DND-41 (cell line): ENCODE results near the gene VAMP4.

Source experiments
- ATAC-seq: fragments of 200-7000 bp; cut with Tn5 transposase; 3 replicates; pipeline ENCODE4 v1.9.1; 2021; ENCODE audit warnings: low read depth; ENCODE audit not compliant: insufficient read depth
- DNase-seq: peaks from one replicate; pipeline ENCODE4 v3.0.0-alpha.2; 2020
- H2AFZ ChIP-seq: 2 replicates; pipeline ENCODE4 v1.6.0; 2012; ENCODE audit warnings: low read depth, low read length
- H3K27ac ChIP-seq: 2 replicates; pipeline ENCODE4 v1.5.1; 2012; ENCODE audit warnings: low read length, inconsistent platforms
- H3K27me3 ChIP-seq: fragments of 200-600 bp; sonication (generic); 2 replicates; pipeline ENCODE4 v1.6.0; 2012; ENCODE audit warnings: low read length, mild to moderate bottlenecking, inconsistent platforms; ENCODE audit not compliant: insufficient read depth, poor library complexity
- H3K36me3 ChIP-seq: 2 replicates; pipeline ENCODE4 v1.5.1; 2012; ENCODE audit warnings: low read length, inconsistent platforms; ENCODE audit not compliant: insufficient read depth
- H3K4me1 ChIP-seq: 2 replicates; pipeline ENCODE4 v1.5.1; 2012; ENCODE audit warnings: mild to moderate bottlenecking, low read length; ENCODE audit not compliant: insufficient read depth
- H3K4me2 ChIP-seq: 2 replicates; pipeline ENCODE4 v1.6.0; 2012; ENCODE audit warnings: mild to moderate bottlenecking, moderate library complexity, low read length, inconsistent platforms; ENCODE audit not compliant: insufficient read depth
- H3K4me3 ChIP-seq, 2 experiments: fragments of 200-600 bp in 1 of 2; shearing (Covaris generic) in 1 of 2; 2 replicates each; pipeline ENCODE4 v1.5.1; 2012 to 2016; ENCODE audit warnings: inconsistent platforms in 2 of 2, low read length in 2 of 2, mild to moderate bottlenecking in 2 of 2, low read depth in 1 of 2, moderate library complexity in 1 of 2
- H3K79me2 ChIP-seq: 2 replicates; pipeline ENCODE4 v1.6.0; 2012; ENCODE audit warnings: low read length, inconsistent platforms; ENCODE audit not compliant: insufficient read depth
- H3K9ac ChIP-seq: 2 replicates; pipeline ENCODE4 v1.6.0; 2012; ENCODE audit warnings: low read depth, mild to moderate bottlenecking, inconsistent platforms, low read length, moderate library complexity
- H3K9me3 ChIP-seq: 2 replicates; pipeline ENCODE4 v1.5.1; 2012; ENCODE audit warnings: low read length, moderate library complexity, mild to moderate bottlenecking, inconsistent platforms; ENCODE audit not compliant: insufficient read depth, severe bottlenecking
- H4K20me1 ChIP-seq: 2 replicates; pipeline ENCODE4 v1.6.0; 2012; ENCODE audit warnings: low read length; ENCODE audit not compliant: insufficient read depth
- EZH2 ChIP-seq: IDR thresholded peaks from 3 replicates; pipeline ENCODE4 v1.6.1; 2012; ENCODE audit warnings: borderline replicate concordance, low read depth, mild to moderate bottlenecking, moderate library complexity, low read length, inconsistent platforms; ENCODE audit not compliant: severe bottlenecking
- TF ChIP-seq, protein P1 (sequence below): IDR thresholded peaks from 2 replicates; pipeline ENCODE4 v1.5.1; 2012; ENCODE audit warnings: borderline replicate concordance, low read length, moderate library complexity, mild to moderate bottlenecking; ENCODE audit not compliant: poor library complexity, severe bottlenecking; ENCODE audit errors: extremely low read depth

VAMP4 gene

DNA sequence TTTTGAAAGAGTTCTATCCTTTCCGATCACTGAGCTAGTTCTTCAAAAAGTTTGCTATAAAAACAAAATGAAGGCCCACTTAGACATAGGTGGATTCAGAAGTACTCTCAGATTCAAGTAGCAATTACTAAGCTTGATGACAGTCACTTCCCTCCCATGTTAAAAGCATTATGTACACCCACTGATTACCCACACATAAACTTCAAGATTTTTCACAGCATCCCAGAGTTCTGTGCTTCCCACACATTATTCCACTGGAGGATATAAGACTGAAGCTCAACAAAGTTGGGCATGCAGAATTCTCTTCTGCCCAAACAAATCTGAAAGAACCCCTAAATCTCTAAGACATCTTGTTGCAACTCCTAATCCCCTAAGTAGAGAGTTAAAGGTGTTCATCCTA, 29.5 kb downstream of the VAMP4 start:
- H3K4me3 ChIP-seq, result no peak overlapping the region
- ATAC-seq, result no peak
- no peaks in the 10 kb centered on the region for H4K20me1 ChIP-seq
- H3K9ac ChIP-seq, result no peak overlapping the region
- no peak overlapping the region for H3K27ac ChIP-seq
- TF ChIP-seq EZH2, result no peak
- TF ChIP-seq, protein P1, sequence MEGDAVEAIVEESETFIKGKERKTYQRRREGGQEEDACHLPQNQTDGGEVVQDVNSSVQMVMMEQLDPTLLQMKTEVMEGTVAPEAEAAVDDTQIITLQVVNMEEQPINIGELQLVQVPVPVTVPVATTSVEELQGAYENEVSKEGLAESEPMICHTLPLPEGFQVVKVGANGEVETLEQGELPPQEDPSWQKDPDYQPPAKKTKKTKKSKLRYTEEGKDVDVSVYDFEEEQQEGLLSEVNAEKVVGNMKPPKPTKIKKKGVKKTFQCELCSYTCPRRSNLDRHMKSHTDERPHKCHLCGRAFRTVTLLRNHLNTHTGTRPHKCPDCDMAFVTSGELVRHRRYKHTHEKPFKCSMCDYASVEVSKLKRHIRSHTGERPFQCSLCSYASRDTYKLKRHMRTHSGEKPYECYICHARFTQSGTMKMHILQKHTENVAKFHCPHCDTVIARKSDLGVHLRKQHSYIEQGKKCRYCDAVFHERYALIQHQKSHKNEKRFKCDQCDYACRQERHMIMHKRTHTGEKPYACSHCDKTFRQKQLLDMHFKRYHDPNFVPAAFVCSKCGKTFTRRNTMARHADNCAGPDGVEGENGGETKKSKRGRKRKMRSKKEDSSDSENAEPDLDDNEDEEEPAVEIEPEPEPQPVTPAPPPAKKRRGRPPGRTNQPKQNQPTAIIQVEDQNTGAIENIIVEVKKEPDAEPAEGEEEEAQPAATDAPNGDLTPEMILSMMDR, result no peak
- no peaks in the 10 kb centered on the region for H3K9me3 ChIP-seq
- peaks cover 23% of the 10 kb centered on the region for H3K36me3 ChIP-seq
- no peak overlapping the region for H3K4me2 ChIP-seq
- DNase-seq, result no peak
- H2AFZ ChIP-seq, result no peak overlapping the region
- no peaks in the 10 kb centered on the region for H3K27me3 ChIP-seq
- H3K79me2 ChIP-seq, result no peaks in the 10 kb centered on the region
- no peaks in the 10 kb centered on the region for H3K4me1 ChIP-seq

DNA sequence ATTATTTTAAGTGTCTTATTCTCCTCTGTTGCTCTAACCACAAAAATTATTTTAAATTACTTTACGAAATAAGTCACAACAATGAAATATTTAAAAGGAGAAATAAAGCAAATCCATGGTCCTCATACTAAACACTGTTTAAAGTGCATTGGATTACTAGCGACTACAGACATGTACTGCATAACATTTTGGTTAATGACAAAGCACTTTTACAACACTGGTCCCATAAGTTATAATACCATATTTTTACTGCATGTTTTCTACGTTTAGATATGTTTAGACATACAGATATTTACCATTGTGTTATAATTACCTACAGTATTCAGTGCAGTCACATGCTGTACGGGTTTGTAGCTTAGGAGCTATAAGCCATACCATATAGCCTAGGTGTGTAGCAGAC, 30.2 kb downstream of the VAMP4 start:
- Histone ChIP-seq H3K27ac (no peak overlapping the region), H3K36me3 (peaks cover 19% of the 10 kb centered on the region), H3K79me2 (no peaks in the 10 kb centered on the region), H3K27me3 (no peaks in the 10 kb centered on the region), H4K20me1 (no peaks in the 10 kb centered on the region), H3K4me3 (no peak overlapping the region), H3K4me1 (no peaks in the 10 kb centered on the region), H2AFZ (no peak overlapping the region), H3K9ac (no peak overlapping the region), H3K4me2 (no peak overlapping the region), H3K9me3 (no peaks in the 10 kb centered on the region)
- ATAC-seq, result no peak
- TF ChIP-seq, protein P1, result no peak
- TF ChIP-seq EZH2, result no peak
- no peak for DNase-seq

DNA sequence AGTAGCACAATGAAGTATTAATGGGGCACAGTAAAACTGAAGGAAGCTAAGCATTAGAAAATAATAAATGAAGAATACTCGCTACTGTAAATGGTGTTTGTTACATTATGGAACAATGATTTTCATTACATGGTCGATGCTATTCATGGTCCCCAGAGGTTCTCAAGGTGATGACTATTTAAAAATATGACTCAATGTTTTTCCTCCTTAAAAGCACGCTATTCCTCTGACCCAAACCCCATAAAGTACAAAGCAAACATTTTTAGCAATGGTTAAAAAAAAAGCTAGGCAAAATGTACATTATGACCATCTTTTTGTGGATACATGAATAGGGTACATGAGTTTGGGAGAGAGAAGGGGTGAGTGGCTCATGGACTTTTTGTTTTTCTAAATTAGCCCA, 34.3 kb downstream of the VAMP4 start:
- H3K27ac ChIP-seq, result no peak overlapping the region
- no peak overlapping the region for H3K4me2 ChIP-seq
- peaks cover 20% of the 10 kb centered on the region for H3K36me3 ChIP-seq
- no peak overlapping the region for H2AFZ ChIP-seq
- H3K4me1 ChIP-seq, result no peaks in the 10 kb centered on the region
- H4K20me1 ChIP-seq, result no peaks in the 10 kb centered on the region
- ATAC-seq (no peak), DNase-seq (no peak)
- TF ChIP-seq, protein P1, result no peak
- TF ChIP-seq EZH2, result no peak
- no peak overlapping the region for H3K4me3 ChIP-seq
- H3K9me3 ChIP-seq, result no peaks in the 10 kb centered on the region
- H3K27me3 ChIP-seq, result no peaks in the 10 kb centered on the region
- no peaks in the 10 kb centered on the region for H3K79me2 ChIP-seq
- no peak overlapping the region for H3K9ac ChIP-seq

DNA sequence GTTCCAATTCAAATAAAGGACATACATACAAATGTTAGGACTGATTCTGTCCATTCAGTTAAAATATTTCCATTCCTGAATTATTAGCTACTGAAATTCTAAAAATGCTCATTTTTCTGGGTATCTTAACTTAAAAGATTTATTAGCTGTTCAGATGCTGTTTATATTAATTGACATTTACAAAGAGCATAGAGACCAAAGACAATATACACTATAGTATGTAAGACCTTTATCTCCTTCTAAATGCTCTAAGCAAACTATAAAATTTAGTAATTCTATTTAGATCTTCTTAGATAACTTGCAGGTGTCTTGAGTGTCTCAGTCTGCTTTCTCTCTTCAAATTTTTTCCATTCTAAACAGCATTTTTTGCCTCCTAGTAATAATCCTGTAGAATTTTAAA, 39.3 kb downstream of the VAMP4 start:
- Histone ChIP-seq H3K27ac (no peak overlapping the region), H2AFZ (no peak overlapping the region), H4K20me1 (no peaks in the 10 kb centered on the region), H3K27me3 (no peaks in the 10 kb centered on the region), H3K36me3 (peaks cover 13% of the 10 kb centered on the region; the same call in 1 of the 2 replicates), H3K9ac (no peak overlapping the region), H3K4me3 (no peak overlapping the region), H3K4me1 (no peaks in the 10 kb centered on the region), H3K9me3 (no peaks in the 10 kb centered on the region), H3K4me2 (no peak overlapping the region), H3K79me2 (no peaks in the 10 kb centered on the region)
- DNase-seq (no peak), ATAC-seq (no peak)
- TF ChIP-seq, protein P1, result no peak
- TF ChIP-seq EZH2, result no peak
